Measurements from ENCODE around the gene KRT14.
"Not testable (repeated sequence)": the region's sequence is repeated elsewhere in the genome, so short reads cannot be mapped to it uniquely, and the experiment has no call there.

The KRT14 gene

DNA sequence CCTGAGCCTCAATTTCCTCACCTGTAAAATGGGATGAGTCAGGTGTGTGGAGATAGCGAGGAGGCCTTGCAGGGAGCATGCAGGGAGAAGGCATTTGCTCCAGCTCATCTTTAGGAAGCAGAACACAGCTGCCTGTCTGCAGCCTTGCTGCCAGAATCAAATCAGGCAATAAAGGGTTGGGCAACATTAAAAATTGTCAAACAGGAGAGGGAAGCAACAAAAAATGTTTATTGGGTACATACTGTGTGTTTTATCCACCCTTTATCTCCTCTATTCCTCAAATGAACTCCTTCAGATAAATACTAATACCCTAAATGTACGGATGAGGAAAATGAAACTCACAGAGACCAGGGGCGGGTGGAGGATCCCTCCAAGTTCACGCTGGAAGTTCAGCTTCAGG is 13.6 kb upstream of the KRT14 start:
- no peak for DNase-seq

DNA sequence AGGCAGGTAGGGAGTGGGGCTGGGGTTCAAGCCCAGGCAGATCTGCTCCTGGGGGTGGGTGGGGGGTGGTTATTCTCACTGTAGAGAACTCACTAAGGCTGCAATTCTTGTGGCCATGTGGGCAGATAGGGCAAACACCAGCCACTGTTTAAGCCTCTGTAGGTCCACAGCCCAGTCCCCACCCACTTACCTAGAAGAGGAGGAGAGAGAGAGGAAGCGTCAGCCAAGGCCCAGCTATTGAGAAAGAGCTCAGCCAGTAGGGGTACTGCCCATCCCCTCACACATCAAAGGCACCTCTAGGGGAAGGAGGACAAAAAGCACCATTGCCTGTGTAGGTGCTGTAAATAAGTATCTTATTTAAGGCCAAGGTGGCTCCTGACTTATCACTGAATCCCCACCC is 13.0 kb upstream of the KRT14 start:
- DNase-seq = no peak

DNA sequence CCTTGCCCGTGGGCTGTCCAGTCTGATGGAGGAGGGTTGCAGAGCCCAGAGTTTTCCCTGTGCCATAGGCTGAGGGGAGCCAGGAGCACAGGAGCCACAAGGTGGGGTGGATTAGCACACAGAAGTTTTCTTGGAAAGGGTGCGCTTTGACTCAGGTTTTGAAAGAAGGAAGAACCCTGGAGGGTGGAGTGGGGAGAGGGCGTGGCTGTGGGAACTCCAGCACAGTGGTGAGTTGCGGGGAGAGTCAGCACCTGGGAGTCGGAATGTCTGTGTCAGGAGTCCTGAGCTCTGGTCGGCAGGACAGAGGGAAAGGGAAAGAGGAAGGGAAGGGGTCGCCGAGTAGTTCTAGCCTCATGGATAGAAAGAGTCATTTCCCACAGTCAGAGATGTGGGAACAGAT is 8.9 kb upstream of the KRT14 start:
- DNase-seq = no peak

DNA sequence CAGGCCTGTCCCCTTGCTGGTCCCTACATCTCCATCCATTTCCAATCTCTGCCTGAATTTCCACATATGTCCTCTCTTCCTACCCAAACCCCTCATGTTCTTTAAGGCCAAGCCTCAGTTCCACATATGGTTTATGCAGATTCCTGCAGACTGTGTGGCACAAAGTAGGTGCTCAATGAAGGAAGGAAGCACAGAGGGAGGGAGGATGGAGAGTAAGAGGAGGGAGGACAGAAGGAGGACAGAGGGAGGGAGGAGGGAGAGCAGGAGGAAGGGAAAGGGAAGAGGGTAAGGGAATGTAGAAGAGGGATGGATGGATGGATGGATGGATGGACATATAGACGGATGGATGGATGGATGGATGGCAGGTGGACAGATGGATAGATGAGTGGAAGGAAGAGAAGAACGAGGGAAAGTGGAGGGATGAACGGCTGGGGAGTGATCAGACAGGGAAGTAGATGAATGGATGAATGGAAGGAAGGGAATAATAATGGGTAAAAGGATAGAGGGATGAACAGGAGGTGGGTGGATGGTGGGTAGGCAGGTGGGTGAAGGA is 7.7 kb upstream of the KRT14 start:
- no peak for DNase-seq

DNA sequence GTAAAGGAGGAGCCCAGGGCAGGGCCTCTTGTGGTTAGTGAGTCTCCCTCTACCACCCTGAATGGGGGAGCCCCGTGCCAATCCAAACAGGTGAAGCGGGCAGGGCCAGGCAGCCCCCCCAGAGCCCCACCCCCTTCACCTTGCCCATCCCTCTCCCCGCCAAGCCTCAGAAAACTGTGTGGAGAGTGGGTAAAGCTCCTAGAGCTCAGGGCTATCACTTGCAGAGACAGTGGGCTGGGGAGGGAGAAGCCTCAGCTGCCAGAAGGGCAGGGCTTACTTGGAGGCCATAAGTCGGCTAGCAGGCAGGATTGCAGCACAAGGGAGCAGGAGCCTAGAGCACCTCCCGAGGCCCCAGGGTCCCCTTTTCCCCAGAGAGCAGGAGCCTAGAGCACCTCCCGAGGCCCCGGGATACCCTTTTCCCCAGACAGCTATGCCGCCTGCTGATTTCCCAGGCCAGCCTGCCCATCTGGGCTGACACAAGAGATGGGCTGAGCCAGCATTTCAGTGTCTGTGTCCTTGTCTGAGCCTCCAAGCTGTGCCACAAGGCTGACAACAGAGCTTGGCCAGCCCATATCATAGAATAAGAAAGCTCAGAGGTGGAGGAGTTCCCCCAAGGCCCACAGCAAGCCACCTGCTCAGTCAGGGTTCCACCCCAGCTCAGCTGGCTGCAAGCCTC is 6.7 kb upstream of the KRT14 start:
- DNase-seq = no peak

DNA sequence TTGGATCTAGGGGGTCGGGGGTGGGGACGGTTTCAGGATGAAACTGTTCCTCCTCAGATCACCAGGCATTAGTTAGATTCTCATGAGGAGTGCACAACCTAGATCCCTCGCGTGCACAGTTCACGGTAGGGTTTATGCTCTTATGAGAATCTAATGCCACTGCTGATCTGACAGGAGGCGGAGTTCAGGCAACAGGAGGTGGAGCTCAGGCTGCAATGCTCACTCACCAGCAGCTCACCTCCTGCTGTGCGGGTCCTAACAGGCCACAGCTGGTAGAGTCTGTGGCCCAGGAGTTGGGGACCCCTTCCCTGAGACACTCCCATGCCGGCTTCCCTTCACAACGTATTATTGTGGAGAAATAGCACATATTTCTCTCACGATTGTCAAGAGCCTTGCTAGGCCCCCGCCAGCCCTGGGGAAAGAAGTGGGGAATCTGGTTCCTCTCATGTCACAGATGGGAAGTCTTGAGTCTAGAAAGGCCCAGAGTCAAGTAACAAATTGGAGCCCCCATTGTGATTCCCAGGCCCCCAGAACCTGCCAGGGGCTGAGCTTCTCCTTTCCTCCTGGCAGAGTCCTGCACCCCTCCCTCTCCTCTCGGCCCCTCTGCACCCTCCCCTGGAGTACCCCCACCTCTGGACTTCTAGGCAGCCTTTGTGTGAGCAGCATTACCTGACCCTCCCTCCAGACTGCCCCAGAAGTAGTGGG is 6.1 kb upstream of the KRT14 start:
- DNase-seq = no peak

DNA sequence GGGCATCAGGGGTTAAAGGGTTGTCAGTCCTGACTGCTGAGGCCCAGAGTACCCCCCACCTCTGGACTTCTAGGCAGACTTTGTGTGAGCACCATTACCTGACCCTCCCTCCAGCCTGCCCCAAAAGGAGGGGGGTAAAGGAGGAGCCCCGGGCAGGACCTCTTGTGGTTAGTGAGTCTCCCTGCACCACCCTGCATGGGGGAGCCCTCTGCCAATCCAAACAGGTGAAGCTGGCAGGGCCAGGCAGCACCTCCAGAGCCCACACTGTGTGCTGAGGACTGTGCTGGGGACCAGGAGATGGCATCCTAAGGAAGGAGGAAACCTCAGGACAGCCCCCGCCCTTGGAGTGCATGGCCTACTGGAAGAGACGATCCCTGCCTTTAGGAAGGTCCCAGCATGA is 2.6 kb upstream of the KRT14 start:
- DNase-seq = no peak

DNA sequence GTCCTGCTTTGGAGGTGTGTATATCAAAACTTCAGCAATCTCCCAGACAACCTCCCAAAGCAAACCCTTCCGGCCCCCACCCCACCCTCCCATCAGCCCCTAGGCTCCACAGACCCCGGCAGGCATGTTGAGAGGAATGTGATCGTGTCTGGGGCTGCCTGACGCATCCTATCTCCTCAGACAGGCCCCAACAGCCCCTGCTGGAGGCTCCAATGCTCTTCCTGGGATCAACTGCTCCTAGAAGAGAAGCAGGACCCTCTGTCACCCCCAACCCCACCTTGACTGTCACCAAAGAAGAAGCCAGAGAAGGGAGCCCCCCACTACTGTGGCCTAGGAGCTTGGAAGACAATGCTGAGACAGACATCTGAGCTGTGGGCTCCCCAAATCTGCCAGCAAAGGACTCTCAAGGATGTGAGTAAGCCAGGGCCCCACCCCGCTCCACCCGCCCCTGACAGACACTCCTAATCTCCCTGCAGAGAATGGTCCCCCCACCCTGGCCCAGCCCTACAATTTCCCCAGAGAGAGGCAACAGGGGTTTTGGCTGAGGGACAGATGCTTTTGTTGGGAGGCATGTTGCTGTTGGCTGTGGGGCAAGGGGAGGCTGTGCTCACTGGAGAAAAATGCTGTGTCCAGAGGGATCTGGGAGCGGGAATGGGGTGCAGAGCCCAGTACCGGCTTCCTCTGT is 1.6 kb upstream of the KRT14 start:
- no peak for DNase-seq

DNA sequence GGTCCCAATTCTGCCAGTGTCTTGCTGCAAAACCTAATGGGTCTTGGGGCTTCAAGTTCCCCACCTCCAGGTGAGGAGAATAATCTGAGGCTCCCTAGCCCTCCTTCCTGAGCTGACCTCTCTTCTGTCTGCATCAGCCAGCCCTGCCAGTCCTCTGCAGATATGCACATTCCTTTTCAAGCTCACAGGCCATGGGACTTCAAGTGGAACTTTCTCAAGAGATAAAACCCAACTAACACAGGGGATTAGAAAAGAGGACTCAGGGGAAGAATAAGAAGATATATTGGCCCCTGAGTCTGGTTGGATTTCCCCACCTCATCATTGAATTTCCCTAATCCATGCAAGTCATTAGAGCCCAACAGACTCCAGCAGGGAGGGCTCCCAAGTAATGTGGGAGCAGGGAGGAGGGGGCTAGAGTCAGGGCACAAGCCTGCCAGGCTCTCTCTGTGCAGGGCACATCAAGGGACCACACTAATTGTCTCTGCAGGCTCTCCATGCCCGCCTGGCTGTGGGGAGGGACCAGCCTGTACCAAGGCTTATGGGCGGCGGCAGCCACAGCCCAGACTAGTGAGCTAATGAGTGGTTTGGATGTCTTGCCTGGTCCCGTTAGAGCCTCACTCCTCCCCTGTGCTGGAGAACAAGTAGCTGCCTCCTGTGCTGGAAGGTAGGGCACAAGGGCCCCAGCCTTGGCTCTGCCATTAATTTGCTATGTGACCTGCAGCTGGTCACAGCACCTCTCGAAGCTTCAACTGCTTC is 1.2 kb downstream of the KRT14 start:
- DNase-seq = no peak

DNA sequence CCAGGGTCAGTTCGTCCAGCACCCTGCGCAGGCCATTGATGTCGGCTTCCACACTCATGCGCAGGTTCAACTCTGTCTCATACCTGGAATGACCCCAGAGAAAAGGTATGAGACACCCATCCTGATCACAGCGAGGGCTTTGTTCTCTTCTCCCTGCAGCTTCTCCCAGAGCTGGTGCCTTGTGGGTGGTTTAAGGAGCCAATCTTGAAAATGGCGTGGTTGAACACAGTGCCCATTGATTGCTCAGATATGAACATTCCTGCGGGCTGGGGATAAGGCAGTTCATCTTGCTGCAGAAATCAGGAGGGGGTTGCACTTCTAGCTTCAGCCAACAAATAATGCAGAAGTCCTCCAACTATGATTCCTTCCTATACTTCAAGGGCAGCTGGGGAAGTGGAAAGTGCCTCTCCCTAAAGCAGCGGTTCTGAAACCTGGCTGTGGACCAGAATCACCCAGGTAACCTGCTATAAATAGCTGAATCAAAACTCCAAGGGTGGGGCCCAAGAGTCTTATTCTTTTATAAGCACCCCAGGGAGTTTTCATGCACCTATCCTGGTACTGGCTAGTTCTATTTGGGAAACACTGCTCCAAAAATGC is 2.3 kb downstream of the KRT14 start:
- not testable (repeated sequence) for DNase-seq

DNA sequence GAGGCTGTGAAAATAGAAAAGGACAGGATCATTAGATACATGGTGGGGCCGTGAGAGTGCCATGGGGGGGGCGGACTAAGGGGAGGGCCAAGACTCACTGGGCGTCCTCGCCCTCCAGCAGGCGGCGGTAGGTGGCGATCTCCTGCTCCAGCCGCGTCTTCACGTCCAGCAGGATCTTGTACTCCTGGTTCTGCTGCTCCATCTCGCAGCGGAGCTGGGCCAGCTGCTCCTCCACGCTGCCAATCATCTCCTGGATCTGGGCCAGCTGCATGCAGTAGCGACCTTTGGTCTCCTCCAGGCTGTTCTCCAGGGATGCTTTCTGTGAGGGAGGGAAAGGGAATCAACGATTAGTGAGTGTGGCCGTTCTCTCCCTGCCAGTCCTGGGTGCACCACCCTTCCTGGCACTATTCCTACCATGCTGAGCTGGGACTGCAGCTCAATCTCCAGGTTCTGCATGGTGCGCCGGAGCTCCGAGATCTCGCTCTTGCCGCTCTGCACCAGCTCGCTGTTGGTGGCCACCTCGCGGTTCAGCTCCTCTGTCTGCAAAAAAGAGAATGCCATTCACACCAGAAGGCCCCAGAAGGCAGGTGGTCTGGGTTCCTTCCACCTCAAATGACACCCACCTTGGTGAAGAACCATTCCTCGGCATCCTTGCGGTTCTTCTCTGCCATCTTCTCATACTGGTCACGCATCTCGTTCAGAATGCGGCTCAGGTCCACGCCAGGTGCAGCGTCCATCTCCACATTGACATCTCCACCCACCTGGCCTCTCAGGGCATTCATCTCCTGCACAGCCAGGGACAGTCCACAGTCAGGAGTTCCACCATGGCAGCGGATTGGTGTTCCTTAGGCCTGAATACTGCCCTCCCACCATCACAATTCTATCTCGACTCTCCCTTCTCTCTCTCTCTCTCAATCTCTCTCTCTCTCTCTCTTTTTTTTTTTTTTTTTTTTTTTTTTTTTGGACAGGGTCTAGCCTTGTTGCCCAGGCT is 3.3 kb downstream of the KRT14 start:
- DNase-seq = no peak

DNA sequence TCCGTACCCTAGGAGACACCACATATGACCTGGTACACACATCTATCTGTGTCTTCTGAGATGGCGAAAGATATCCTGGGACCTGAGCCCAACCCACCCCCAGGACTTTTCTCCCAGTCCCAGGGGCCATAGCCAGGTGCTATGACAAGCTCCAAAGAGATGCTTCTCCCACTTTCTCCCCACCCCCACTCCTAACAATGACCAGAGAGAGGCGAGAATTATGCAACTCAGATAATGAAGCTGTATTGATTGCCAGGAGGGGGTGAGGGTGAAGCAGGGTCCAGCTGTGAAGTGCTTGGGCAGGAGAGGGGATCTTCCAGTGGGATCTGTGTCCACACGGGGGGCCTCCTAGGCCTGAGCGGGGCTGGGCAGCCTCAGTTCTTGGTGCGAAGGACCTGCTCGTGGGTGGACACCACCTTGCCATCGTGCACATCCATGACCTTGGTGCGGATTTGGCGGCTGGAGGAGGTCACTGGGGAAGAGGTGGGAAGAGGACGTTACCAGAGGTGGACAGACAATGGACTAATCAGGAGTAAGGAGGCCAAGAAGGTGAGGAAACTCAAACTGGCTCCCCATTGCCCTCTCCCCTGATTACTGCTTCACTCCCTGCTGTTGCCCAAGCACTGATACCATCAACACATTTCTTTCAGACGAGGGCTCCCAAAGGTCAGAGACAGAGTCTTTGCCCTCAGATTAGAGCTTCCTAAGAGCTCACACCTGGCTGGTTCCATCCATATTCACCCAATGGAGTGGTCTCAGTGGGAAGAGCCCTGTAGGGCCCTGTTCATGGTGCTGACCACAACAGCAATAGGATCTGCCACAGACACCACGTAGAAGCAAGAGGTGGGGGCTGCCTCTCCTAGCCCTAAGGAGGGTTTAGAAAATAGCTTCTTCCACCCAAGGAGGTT is 4.4 kb downstream of the KRT14 start:
- DNase-seq = not testable (repeated sequence)

DNA sequence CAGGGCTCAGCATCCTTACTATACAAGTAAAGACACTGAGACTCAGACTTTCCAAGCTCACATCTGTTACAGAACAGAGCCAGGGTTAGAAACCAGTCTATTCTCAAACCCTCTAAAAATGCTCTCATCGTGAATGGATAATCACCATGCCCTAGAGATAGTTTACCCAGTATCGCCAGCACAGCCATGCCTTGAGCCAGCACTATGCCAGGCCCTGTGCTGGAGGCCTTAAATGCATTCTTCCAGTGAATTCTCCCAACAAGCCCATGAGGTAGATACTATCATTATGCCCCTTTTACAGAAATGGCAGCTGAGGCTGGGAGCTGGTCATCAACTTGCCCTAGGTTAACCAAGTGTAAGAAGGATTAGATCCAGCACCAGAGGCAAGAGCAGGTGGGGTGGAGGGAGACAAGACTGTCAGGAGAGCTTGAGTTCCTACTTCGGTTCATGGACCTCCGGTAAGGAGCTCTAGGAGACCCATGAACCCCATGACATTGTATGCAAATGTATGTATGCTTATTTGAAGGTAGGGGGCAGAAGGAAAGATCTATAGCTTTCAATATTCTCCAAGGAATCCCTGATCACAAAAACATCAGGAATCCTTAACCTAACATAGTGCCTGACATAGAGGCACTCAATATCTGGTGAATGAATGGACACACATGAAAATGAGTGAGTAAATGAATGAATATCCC is 5.2 kb downstream of the KRT14 start:
- no peak for DNase-seq

DNA sequence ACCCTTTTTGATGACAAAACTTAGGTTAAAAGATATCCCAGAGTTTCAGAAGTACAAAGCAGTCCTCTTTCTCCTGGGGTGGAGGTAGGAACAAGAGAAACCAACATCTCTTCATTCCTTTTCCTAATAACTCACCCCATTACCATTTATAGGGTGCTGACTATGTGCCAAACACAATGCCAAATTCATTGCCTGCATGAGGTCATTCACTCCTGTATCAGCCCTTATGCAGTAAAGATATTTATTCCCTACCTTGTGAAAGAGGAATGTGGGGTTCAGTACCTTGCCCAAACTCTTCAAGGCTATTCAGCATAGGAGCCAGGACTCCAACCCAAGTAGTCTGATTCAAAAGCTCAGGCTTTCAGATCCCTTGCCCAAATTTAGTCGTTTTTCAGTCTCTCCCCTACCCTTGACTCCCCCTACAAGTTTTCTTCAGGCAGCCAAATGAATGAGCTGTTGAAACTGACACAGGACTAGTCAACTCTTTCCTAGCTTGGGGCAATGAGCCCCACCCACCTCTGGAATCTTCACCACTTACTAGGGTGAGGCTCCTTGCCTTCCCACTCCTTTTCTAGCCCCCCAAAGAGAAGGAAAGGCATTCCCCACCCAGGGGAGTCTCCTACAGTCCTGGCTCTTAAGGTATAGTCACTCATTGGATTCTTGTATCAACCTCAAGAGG is 5.9 kb downstream of the KRT14 start:
- DNase-seq = no peak

DNA sequence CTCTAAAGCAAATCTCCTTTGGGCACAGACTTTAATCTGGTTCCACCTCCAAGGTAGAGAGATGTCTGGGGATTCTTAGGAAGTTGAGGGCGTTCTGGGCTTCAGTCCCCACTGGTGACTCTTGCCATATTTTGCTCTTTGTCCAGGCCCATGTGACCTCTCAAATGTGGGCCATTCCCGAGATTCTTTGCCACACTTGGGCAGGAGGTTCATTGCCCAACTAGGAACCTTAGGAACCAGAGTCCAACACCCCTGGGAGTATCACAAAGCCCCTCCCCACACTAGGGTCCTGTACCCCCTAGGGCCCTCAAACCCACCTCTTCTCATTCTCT is 6.5 kb downstream of the KRT14 start:
- no peak for DNase-seq

DNA sequence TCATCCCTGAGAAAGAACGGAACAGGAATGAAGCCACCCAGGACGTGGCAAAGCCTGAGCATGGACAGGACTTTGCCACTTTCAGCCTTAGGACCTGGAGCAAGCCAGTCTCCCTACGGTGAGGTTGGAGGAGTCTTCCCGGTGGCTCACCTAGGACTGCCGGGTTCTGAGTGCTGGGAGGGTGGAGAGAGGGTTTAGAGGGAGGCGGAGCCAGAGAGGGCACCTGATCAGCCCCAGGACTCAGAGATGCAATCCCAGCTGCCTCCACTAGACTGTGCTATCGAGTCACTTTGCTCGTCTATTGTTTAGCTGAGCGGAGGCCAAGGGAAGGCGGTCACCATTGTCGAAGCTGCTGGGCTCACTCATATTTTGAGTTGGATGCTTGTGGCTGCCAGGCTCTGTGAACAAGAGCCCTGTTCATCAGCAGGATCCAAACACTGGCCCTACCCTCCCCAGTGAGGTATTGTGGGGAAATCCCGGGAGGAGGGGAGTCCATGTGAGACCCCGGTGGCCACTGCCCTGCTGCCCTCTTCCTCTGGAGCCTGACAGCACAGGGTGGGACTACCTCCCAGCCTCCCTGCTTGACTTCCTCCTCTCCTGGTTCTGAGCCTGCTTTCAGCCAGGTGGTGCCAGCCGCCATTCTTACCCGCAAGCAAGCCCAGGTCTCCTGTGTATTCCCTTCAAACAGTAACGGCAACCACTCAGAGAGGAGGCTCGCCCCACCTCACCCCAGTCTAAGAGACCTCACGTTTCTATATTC is 7.0 kb downstream of the KRT14 start:
- peak; percentile 60 to 62 for DNase-seq

DNA sequence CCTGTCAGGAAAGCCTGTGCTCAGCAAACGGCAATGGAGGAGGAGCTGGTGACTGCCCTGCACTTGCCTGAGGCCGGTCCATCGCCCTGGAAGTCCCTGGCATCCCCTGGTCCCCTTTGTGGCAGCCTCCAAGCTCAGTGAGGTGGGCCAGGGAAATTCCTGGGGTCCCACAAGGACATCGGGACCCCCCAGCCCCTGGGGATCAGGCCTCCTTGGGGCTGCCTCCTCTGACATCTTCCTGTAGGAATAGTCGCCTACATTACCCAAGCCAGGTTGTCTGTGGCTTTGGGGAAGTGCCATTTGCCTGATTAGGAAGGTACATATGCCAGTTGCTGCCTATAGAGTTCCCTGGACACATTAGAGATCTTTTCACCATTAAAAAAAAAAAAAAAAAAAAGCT is 7.7 kb downstream of the KRT14 start:
- DNase-seq = no peak

DNA sequence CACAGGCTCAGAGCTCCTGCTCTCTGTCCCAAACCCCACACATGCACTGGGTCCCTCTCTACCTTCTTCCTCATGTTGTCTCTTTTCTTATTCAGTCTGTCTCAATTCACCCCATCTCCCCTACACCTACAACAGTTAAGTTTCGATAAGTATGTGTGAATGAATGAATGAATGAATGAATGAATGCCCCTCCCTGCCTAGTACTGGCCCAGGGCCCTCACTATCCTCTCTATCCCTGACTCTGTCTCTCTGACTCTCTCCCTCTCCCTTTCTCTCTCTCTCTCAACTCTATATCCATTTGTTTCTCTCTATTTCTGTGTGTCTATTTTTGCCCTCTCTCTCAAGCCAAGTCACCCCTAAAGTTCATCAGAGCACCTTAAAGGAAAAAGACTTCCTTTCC is 8.2 kb downstream of the KRT14 start:
- no peak for DNase-seq
